HG03342 (cell line): ENCODE data around the gene TMEM252.

Experiments used
- ATAC-seq: cut with Tn5 transposase; IDR thresholded peaks from one replicate; pipeline ENCODE4 v1.9.1; 2021; ENCODE audit warnings: mild to moderate bottlenecking, moderate library complexity; ENCODE audit not compliant: unreplicated experiment

The TMEM252 gene

GRCh38 chr9:68545033-68545705 is 4.5 kb upstream of the TMEM252 start:
- ATAC-seq, result peak; percentile 33

- ATAC-seq, result no peak
Observed at GRCh38 chr9:68541568-68541967, 885 bp upstream of the TMEM252 start.

GRCh38 chr9:68538200-68538599 is 2.5 kb downstream of the TMEM252 start:
- no peak for ATAC-seq

GRCh38 chr9:68537616-68537880 is 3.1 kb downstream of the TMEM252 start:
- no peak for ATAC-seq

GRCh38 chr9:68536876-68537615 is 3.6 kb downstream of the TMEM252 start:
- no peak for ATAC-seq

GRCh38 chr9:68533678-68534077 is 7.0 kb downstream of the TMEM252 start:
- no peak for ATAC-seq

GRCh38 chr9:68532131-68532530 is 8.6 kb downstream of the TMEM252 start:
- no peak for ATAC-seq

GRCh38 chr9:68530618-68531017 is 10.1 kb downstream of the TMEM252 start:
- no peak for ATAC-seq

GRCh38 chr9:68523367-68523936 is 17.2 kb downstream of the TMEM252 start:
- ATAC-seq, result no peak

GRCh38 chr9:68522954-68523353 is 17.7 kb downstream of the TMEM252 start:
- no peak for ATAC-seq

GRCh38 chr9:68522131-68522530 is 18.6 kb downstream of the TMEM252 start:
- no peak for ATAC-seq

- ATAC-seq, result no peak
Observed at GRCh38 chr9:68515326-68516017, 25.2 kb downstream of the TMEM252 start.

GRCh38 chr9:68513981-68514380 is 26.7 kb downstream of the TMEM252 start:
- no peak for ATAC-seq

- no peak for ATAC-seq
Observed at GRCh38 chr9:68513385-68513784, 27.3 kb downstream of the TMEM252 start.

GRCh38 chr9:68509689-68510088 is 31.0 kb downstream of the TMEM252 start:
- ATAC-seq, result no peak

GRCh38 chr9:68508547-68508946 is 32.1 kb downstream of the TMEM252 start:
- no peak for ATAC-seq

- ATAC-seq, result no peak
Observed at GRCh38 chr9:68507806-68508145, 32.9 kb downstream of the TMEM252 start.

GRCh38 chr9:68507130-68507805 is 33.4 kb downstream of the TMEM252 start:
- no peak for ATAC-seq

- ATAC-seq, result no peak
Observed at GRCh38 chr9:68506551-68506950, 34.1 kb downstream of the TMEM252 start.

GRCh38 chr9:68505681-68506409 is 34.8 kb downstream of the TMEM252 start:
- peak; percentile 78 for ATAC-seq

- ATAC-seq, result no peak
Observed at GRCh38 chr9:68502279-68502678, 38.4 kb downstream of the TMEM252 start.
